NCI-H128 (cell line): ENCODE measurements around the gene ZNF33A.
A peak's percentile ranks its signal among the peaks of the same experiment; 100 is the strongest.
"Not testable (repeated sequence)": the region's sequence is repeated elsewhere in the genome, so short reads cannot be mapped to it uniquely, and the experiment has no call there.

Experiments used
- DNase-seq: peaks from one replicate; lab custom pipeline; 2025; ENCODE audit not compliant: unreplicated experiment; lab: John Stamatoyannopoulos, UW

Gene ZNF33A

GRCh38 chr10:38010119-38010903 is at the start of gene ZNF33A:
ZNF33A (plus strand) TSS chr10:38010675; CDS start chr10:38012342, 1,667 bp downstream.
- peak; percentile 61 for DNase-seq

GRCh38 chr10:37965006-37965405 is 45.5 kb upstream of the ZNF33A start:
- DNase-seq: no peak

- DNase-seq: no peak
Measured at GRCh38 chr10:37972396-37972795, 38.1 kb upstream of the ZNF33A start.

GRCh38 chr10:37975401-37975991 is 35.0 kb upstream of the ZNF33A start:
- DNase-seq: no peak

GRCh38 chr10:37976091-37976879 is 34.2 kb upstream of the ZNF33A start, which contains the start of gene ZNF25:
ZNF25 (minus strand) TSS chr10:37976647; CDS start chr10:37971722, 4,925 bp downstream.
- peak; percentile 95 for DNase-seq

GRCh38 chr10:37976880-37977203 is 33.6 kb upstream of the ZNF33A start:
- no peak for DNase-seq

GRCh38 chr10:37991655-37992054 is 18.8 kb upstream of the ZNF33A start:
- DNase-seq: no peak

GRCh38 chr10:37992083-37992482 is 18.4 kb upstream of the ZNF33A start:
- DNase-seq: no peak

GRCh38 chr10:37998920-37999319 is 11.6 kb upstream of the ZNF33A start:
- not testable (repeated sequence) for DNase-seq

- DNase-seq: not testable (repeated sequence)
Measured at GRCh38 chr10:38000474-38000873, 10.0 kb upstream of the ZNF33A start.

- DNase-seq: no peak
Measured at GRCh38 chr10:38003026-38003425, 7.4 kb upstream of the ZNF33A start.

- no peak for DNase-seq
Measured at GRCh38 chr10:38003588-38003987, 6.9 kb upstream of the ZNF33A start.

GRCh38 chr10:38007551-38007950 is 2.9 kb upstream of the ZNF33A start:
- no peak for DNase-seq

- DNase-seq: no peak
Measured at GRCh38 chr10:38007991-38008390, 2.5 kb upstream of the ZNF33A start.

- no peak for DNase-seq
Measured at GRCh38 chr10:38016354-38016753, 5.9 kb downstream of the ZNF33A start.

GRCh38 chr10:38019124-38019523 is 8.6 kb downstream of the ZNF33A start:
- DNase-seq: not testable (repeated sequence)

GRCh38 chr10:38025283-38025682 is 14.8 kb downstream of the ZNF33A start:
- no peak for DNase-seq

- no peak for DNase-seq
Measured at GRCh38 chr10:38027986-38028385, 17.5 kb downstream of the ZNF33A start.

- no peak for DNase-seq
Measured at GRCh38 chr10:38032886-38033285, 22.4 kb downstream of the ZNF33A start.

- DNase-seq: no peak
Measured at GRCh38 chr10:38038107-38038931, 27.8 kb downstream of the ZNF33A start.

GRCh38 chr10:38038932-38039245 is 28.4 kb downstream of the ZNF33A start:
- no peak for DNase-seq
